ENCODE results near the gene FBXO8. TPM values are rescaled to one million over a fixed set of nuclear protein-coding genes. Genes with fewer than 3 reads are reported as not detected.

The FBXO8 gene
- total RNA-seq, 1 experiment from 2014 or later, result 5.8 TPM

DNA sequence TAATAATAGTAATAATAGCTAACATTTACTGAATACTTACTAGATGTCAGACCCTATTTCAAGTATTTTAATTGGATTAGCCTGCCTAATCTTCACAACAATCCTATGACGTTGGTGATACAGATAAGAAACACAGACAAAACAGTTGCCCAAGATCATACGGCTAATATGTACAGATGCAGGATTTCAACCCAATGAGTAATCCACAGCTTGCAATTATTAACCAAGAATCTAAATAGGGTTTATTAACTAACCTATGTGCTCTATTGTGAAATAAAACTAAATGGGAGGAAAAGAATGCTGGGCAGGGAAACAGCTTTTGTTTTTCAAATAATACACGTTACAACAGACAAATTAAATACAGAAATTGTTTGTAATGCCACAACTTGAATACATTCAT lies 23.4 kb downstream of the FBXO8 start:
- Histone ChIP-seq H3K36me3 (ENCODE audit: control insufficient read depth, insufficient read depth, low read length) (no peaks in the 10 kb centered on the region), H3K9me3 (ENCODE audit: control insufficient read depth, insufficient read depth, low read depth, low read length) (no peaks in the 10 kb centered on the region), H3K27ac (ENCODE audit: low read length) (no peak overlapping the region), H3K4me1 (ENCODE audit: control insufficient read depth, insufficient read depth, low read length) (no peaks in the 10 kb centered on the region), H3K27me3 (ENCODE audit: control insufficient read depth, insufficient read depth, low read length) (no peaks in the 10 kb centered on the region), H3K4me3 (ENCODE audit: low read depth in 2 of 2, low read length in 2 of 2) (no peak overlapping the region)
- ChIA-PET CTCF (no interaction called here), POLR2A (no interaction called here)
- in situ Hi-C loops (cut with HindIII; ENCODE audit: low pct_unique_long_range_greater_than_20kb, low sequenced_read_pairs), result no loop called here
- intact Hi-C loops (cut with micrococcal nuclease; ENCODE audit: unreplicated experiment), result no loop called here
- no TSS peak for BruUV-seq (replicated peaks)
- ATAC-seq, result no peak
- DNase-seq (ENCODE audit: low read depth, low spot score), result no peak
- TF ChIP-seq POLR2AphosphoS5 (IDR thresholded peaks at IDR 0.05; ENCODE audit: low read depth, low read length), result no peak
- TF ChIP-seq TCF7L2 (IDR thresholded peaks at IDR 0.05; ENCODE audit: low read depth, low read length), result no peak
- TF ChIP-seq, protein P1, sequence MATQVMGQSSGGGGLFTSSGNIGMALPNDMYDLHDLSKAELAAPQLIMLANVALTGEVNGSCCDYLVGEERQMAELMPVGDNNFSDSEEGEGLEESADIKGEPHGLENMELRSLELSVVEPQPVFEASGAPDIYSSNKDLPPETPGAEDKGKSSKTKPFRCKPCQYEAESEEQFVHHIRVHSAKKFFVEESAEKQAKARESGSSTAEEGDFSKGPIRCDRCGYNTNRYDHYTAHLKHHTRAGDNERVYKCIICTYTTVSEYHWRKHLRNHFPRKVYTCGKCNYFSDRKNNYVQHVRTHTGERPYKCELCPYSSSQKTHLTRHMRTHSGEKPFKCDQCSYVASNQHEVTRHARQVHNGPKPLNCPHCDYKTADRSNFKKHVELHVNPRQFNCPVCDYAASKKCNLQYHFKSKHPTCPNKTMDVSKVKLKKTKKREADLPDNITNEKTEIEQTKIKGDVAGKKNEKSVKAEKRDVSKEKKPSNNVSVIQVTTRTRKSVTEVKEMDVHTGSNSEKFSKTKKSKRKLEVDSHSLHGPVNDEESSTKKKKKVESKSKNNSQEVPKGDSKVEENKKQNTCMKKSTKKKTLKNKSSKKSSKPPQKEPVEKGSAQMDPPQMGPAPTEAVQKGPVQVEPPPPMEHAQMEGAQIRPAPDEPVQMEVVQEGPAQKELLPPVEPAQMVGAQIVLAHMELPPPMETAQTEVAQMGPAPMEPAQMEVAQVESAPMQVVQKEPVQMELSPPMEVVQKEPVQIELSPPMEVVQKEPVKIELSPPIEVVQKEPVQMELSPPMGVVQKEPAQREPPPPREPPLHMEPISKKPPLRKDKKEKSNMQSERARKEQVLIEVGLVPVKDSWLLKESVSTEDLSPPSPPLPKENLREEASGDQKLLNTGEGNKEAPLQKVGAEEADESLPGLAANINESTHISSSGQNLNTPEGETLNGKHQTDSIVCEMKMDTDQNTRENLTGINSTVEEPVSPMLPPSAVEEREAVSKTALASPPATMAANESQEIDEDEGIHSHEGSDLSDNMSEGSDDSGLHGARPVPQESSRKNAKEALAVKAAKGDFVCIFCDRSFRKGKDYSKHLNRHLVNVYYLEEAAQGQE (IDR thresholded peaks at IDR 0.05; ENCODE audit: insufficient read depth in 1 of 2, low read depth in 2 of 2, low read length in 1 of 2), result no peak
- TF ChIP-seq SIN3A (IDR thresholded peaks at IDR 0.05; ENCODE audit: borderline replicate concordance, insufficient read depth, low read depth, low read length), result no peak
- TF ChIP-seq, protein P2, sequence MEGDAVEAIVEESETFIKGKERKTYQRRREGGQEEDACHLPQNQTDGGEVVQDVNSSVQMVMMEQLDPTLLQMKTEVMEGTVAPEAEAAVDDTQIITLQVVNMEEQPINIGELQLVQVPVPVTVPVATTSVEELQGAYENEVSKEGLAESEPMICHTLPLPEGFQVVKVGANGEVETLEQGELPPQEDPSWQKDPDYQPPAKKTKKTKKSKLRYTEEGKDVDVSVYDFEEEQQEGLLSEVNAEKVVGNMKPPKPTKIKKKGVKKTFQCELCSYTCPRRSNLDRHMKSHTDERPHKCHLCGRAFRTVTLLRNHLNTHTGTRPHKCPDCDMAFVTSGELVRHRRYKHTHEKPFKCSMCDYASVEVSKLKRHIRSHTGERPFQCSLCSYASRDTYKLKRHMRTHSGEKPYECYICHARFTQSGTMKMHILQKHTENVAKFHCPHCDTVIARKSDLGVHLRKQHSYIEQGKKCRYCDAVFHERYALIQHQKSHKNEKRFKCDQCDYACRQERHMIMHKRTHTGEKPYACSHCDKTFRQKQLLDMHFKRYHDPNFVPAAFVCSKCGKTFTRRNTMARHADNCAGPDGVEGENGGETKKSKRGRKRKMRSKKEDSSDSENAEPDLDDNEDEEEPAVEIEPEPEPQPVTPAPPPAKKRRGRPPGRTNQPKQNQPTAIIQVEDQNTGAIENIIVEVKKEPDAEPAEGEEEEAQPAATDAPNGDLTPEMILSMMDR (IDR thresholded peaks at IDR 0.05), result no peak

DNA sequence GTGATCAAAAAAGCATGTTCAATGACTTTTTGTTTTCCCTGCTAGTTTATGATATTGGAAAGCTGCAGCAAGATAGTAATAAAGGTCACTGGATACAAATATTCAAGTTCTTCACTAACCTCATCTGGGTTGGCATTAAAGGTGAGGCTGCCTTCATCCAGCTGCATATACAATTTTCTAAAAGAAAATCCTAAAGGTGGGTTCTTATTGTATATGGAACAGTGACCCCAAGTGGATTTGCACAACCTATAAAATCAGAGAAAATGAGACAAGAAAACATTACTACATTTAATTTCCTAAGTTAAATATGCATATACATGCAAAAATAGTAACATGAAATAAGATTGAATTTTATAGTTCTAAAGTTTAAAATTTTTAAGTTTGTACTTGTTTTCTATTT lies 23.9 kb downstream of the FBXO8 start:
- in situ Hi-C loops (cut with HindIII; ENCODE audit: low pct_unique_long_range_greater_than_20kb, low sequenced_read_pairs), result no loop called here
- ATAC-seq, result no peak
- H3K9me3 ChIP-seq (ENCODE audit: control insufficient read depth, insufficient read depth, low read depth, low read length), result no peaks in the 10 kb centered on the region
- intact Hi-C loops (cut with micrococcal nuclease; ENCODE audit: unreplicated experiment), result no loop called here
- ChIA-PET CTCF (no interaction called here), POLR2A (no interaction called here)
- BruUV-seq (replicated peaks), result no TSS peak
- no peak for DNase-seq (ENCODE audit: low read depth, low spot score)
- no peak overlapping the region for H3K4me3 ChIP-seq (ENCODE audit: low read depth in 2 of 2, low read length in 2 of 2)
- TF ChIP-seq TCF7L2 (IDR thresholded peaks at IDR 0.05; ENCODE audit: low read depth, low read length), result no peak
- no peak for TF ChIP-seq POLR2AphosphoS5 (IDR thresholded peaks at IDR 0.05; ENCODE audit: low read depth, low read length)
- no peak for TF ChIP-seq SIN3A (IDR thresholded peaks at IDR 0.05; ENCODE audit: borderline replicate concordance, insufficient read depth, low read depth, low read length)
- TF ChIP-seq, protein P1 (IDR thresholded peaks at IDR 0.05; ENCODE audit: insufficient read depth in 1 of 2, low read depth in 2 of 2, low read length in 1 of 2), result no peak
- TF ChIP-seq, protein P2 (IDR thresholded peaks at IDR 0.05), result no peak
- no peaks in the 10 kb centered on the region for H3K27me3 ChIP-seq (ENCODE audit: control insufficient read depth, insufficient read depth, low read length)
- H3K4me1 ChIP-seq (ENCODE audit: control insufficient read depth, insufficient read depth, low read length), result no peaks in the 10 kb centered on the region
- H3K36me3 ChIP-seq (ENCODE audit: control insufficient read depth, insufficient read depth, low read length), result no peaks in the 10 kb centered on the region
- H3K27ac ChIP-seq (ENCODE audit: low read length), result no peak overlapping the region
